Stimulated activated CD4-positive, alpha-beta T cell treated with anti-CD3 and anti-CD28 coated beads, TNF-alpha, amount 100 ng/mL, for 24 hours (primary cell): ENCODE results near the gene ATP6AP2.
"Not testable (repeated sequence)": the region's sequence is repeated elsewhere in the genome, so short reads cannot be mapped to it uniquely, and the experiment has no call there.

ENCODE experiments used
- DNase-seq, 3 experiments: peaks; one replicate each; pipeline ENCODE4 v3.0.0-alpha.2; 2020; ENCODE audit warnings: low read depth in 3 of 3

Gene ATP6AP2

GRCh38 chrX:40580537-40581335 is at the start of gene ATP6AP2:
Gene ATP6AP2 (plus strand): TSS chrX:40580970. CDS start chrX:40581066, 96 bp downstream.
- peak; percentile 72 to 86 (median 77) for DNase-seq

GRCh38 chrX:40531056-40531826 is 49.5 kb upstream of the ATP6AP2 start:
- no peak for DNase-seq

GRCh38 chrX:40537310-40537709 is 43.5 kb upstream of the ATP6AP2 start:
- DNase-seq = no peak

GRCh38 chrX:40538406-40538805 is 42.4 kb upstream of the ATP6AP2 start:
- no peak for DNase-seq

- peak; percentile 14 to 66 (median 15) for DNase-seq
Observed at GRCh38 chrX:40539214-40540142, 41.3 kb upstream of the ATP6AP2 start.

- DNase-seq = no peak
Observed at GRCh38 chrX:40542208-40542607, 38.6 kb upstream of the ATP6AP2 start.

DNA sequence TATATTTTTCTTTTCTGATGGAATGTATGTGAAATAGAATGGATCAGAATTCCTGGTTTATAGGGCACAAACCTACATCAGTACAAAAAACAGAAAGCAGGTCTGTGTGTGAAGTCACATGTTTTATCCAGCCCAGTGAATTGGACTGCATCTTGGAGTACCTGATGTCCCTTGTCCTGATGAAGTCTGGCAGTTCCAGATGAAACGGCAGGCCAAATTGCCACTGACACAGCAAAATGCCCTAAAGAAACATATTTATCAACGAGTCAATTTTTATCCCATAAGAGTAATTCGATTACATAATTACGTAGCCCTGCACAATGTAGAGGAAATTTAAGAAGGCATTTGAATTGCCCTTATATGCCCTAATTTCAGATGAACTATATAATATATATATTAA is 37.8 kb upstream of the ATP6AP2 start:
- DNase-seq = no peak

- DNase-seq = no peak
Observed at GRCh38 chrX:40543661-40544328, 37.0 kb upstream of the ATP6AP2 start.

GRCh38 chrX:40544343-40545266 is 36.2 kb upstream of the ATP6AP2 start:
- no peak for DNase-seq

- DNase-seq = no peak
Observed at GRCh38 chrX:40546870-40547269, 33.9 kb upstream of the ATP6AP2 start.

DNA sequence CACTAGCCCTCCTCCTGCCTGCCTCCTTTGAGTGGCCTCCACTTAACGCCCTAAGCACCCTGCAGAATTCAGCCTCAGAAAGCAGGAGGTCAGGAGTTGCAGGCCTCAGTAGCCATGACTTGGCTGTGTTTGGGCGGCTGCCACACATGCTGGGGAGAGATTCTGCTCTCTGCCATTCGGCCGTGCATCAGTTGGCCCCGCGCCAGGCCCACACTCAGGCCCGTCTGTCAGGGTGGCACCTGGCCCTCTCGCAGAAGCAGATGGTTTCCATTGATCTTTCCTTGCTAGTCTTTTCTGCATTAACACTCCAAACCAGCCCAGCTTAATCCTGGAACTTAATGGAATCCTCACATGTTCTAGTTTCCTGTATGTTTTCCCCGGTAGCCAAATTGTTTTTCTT is 30.7 kb upstream of the ATP6AP2 start:
- no peak for DNase-seq

DNA sequence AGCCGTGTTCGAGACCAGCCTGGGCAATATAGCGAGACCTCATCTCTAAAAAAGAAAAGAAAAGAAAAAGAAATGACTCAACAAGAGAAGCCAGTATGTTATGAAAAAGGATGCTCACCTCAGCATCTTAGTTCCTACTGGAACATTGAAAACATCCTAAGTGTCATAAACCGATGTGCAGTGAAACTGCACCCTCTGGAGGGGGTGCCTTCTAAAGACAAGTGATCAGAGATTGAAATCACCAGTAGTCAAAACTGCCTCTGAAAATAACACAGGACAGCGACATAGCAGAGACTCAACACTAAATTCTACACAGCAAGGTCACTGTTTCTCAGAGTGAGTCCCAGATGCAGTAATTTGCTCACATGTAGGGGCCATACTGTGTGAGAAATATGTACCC is 28.0 kb upstream of the ATP6AP2 start:
- DNase-seq = no peak

DNA sequence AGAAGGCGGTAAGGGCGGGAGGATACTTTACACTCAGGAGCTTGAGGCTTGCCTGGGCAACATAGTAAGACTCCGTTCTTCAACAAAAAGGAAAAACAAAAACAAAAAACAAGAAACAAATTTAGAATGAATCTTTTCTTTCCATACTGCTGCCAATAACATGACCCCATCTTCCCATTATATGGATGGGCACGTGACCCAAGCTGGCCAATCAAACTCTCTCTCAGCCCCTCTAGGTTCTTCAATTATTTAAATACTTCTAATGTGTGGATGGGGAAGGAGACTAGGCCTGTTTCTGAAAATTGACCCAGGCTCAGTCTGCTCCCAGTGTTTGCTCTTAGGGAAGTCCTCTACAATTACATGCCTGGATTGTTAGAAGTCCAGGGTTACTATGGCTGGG is 22.2 kb upstream of the ATP6AP2 start:
- no peak for DNase-seq

DNA sequence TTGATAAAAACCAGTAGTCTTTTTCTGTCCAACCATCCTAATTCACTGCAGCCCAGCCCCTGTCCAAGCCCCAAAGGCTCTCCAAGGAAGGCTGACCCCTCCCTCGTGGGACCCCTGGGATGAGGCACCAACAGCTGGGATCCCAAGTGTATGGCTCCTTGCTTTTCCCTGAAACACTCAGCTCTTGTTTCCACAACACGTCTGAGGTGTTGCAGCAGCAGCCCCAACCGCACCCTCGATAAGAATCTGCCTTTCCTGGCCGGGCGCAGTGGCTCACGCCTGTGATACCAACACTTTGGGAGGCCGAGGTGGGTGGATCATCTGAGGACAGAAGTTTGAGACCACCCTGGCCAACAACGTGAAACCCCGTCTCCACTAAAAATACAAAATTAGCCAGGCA is 17.0 kb upstream of the ATP6AP2 start:
- DNase-seq = no peak

DNA sequence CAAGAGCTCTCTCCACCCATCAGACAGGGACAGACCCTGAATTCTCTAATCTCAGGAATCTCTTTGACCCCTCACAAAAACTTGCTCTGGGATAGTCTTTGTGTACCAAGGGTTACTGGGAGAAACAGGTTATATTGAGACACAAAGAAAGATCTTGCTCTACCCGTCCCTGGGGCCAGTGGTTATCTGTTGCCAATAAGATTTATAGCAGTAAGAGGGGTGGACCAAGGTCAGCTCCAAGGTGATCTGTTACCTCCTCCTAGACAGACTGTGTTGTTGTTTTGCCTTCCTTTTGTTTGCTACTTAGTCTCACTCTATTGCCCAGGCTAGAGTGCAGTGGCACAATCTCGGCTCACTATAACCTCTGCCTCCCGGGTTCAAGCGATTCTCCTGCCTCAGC is 16.3 kb upstream of the ATP6AP2 start:
- no peak for DNase-seq

- peak in 1 of 3 experiments; percentile 5 for DNase-seq
Observed at GRCh38 chrX:40570346-40571093, 10.2 kb upstream of the ATP6AP2 start.

DNA sequence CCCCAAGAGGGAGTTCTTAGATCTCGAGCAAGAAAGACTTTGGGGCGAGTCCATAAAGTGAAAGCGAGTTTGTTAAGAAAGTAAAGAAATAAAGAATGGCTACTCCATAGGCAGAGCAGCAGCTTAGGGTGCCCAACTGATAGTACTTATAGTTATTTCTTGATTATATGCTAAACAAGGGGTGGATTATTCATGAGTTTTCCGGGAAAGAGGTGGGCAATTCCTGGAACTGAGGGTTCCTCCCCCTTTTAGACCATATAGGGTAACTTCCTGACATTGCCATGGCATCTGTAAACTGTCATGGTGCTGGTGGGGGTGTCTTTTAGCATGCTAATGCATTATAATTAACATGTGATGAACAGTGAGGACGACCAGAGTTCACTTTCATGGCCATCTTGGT is 9.6 kb upstream of the ATP6AP2 start:
- DNase-seq = peak in 2 of 3 experiments; percentile 3 to 38

DNA sequence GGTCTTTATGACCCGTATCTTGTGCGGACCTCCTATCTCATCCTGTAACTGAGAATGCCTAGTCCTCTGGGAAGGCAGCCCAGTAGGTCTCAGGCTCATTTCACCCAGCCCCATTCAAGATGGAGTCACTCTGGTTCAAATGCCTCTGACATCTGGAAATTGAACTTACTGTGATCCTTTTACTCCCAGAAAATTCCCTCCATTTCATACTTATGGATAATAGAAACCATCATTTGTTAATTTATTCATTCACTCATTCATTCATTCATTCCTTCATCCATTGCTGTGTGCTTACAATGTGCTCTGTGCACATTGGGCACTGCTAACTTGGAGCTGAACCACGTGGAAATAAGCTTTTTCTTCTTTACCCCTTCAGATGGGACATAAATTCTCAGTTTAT is 9.2 kb upstream of the ATP6AP2 start:
- DNase-seq = no peak

GRCh38 chrX:40573763-40574162 is 7.0 kb upstream of the ATP6AP2 start:
- peak in 1 of 3 experiments; percentile 7 for DNase-seq

GRCh38 chrX:40575411-40575810 is 5.4 kb upstream of the ATP6AP2 start:
- DNase-seq = not testable (repeated sequence)
